Measurements from ENCODE around the gene ARG1.
"Not testable (repeated sequence)": the region's sequence is repeated elsewhere in the genome, so short reads cannot be mapped to it uniquely, and the experiment has no call there.

ARG1 gene

DNA sequence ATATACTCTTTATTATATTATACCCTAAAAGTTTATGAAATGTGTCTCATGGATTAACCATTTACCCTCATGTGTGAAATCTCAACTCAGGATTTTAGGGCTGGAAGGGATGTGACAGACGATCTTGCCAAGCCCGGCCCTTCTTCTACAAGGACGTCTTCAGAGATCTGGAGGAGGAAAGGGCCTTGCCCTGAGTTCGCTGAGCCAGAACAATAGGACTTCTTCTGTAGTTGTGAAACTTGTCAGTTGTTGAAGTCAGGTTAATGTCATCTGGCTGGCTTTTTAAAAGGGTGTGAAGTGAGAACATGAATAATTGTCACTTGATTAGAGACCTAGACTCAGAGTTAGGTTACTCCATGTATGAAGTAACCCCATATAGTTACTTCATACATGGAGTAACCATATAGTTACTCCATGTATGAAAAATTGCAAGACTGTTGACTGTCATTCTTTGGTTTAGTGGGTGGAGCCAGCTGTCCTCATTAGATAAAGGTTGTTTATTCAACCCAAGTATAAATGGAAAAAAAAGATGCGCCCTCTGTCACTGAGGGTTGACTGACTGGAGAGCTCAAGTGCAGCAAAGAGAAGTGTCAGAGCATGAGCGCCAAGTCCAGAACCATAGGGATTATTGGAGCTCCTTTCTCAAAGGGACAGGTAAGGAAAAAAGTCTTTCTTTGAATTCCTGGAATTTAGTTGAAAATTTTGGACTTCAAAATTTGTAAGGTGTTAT lies at the start of gene ARG1:
Gene ARG1 (plus strand): TSS at position 541 of the 730 bp plus-strand sequence. CDS start 57 bp downstream, at position 598.
- no peak for DNase-seq

GRCh38 chr6:131523988-131524673 lies 48.9 kb upstream of the ARG1 start:
- DNase-seq, result no peak

GRCh38 chr6:131524695-131525336 lies 48.2 kb upstream of the ARG1 start:
- no peak for DNase-seq

- not testable (repeated sequence) for DNase-seq
Observed at GRCh38 chr6:131530936-131531335, 42.1 kb upstream of the ARG1 start.

GRCh38 chr6:131531681-131532080 lies 41.3 kb upstream of the ARG1 start:
- DNase-seq, result not testable (repeated sequence)

- DNase-seq, result no peak
Observed at GRCh38 chr6:131532580-131533039, 40.4 kb upstream of the ARG1 start.

DNA sequence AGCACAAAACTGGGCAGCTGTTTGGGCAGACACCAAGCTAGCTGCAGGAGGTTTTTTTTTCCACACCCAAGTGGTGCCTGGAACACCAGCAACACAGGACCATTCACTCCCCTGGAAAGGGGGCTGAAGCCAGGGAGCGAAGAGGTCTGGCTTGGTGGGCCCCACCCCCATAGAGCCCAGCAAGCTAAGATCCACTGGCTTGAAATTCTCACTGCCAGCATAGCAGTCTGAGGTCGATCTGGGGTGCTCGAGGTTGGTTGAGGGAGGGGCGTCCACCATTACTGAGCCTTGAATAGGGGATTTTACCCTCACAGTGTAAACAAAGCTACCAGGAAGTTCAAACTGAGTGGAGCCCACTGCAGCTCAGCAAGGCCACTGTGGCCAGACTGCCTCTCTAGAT lies 34.4 kb upstream of the ARG1 start:
- DNase-seq, result not testable (repeated sequence)

DNA sequence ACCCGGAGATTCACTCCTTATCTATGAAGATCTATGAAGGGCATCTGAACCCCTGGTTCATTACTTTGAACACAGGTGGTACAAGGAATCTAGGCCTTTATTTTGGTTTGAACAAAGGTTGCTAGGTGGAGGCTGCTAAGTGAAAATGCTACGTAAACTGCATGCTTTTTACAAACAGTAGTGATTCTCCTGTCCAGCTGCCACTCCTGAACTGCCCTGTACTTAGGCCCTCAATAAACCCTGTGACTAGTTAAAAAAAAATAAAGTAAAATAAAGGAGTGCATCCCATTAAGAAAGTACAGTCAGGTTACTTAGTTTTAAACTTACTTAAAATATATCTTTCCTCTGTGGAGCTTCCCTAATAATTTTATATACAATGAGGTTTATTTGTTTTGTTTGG lies 27.7 kb upstream of the ARG1 start:
- DNase-seq, result no peak

DNA sequence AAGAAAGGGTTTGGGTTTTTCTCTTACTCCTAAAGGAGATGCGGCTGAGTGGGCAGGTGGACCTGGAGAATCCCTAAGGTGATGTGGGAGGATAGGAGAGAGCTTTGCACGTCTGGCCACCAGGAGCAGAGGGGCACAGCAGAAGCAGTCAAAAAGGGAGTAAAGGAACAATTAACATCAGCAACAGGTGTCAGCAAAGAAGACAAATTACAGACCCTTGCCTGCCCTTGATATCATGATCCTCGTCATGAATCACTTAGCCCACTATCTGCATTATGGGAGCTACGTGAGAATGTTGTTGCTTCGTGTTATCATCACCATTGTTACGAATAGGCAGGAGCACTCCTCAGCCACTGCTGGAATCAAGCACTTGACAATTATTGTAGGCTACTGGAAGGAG lies 25.5 kb upstream of the ARG1 start:
- no peak for DNase-seq

GRCh38 chr6:131548441-131548840 lies 24.6 kb upstream of the ARG1 start:
- DNase-seq, result no peak

GRCh38 chr6:131549811-131550210 lies 23.2 kb upstream of the ARG1 start:
- no peak for DNase-seq

- no peak for DNase-seq
Observed at GRCh38 chr6:131551902-131552301, 21.1 kb upstream of the ARG1 start.

DNA sequence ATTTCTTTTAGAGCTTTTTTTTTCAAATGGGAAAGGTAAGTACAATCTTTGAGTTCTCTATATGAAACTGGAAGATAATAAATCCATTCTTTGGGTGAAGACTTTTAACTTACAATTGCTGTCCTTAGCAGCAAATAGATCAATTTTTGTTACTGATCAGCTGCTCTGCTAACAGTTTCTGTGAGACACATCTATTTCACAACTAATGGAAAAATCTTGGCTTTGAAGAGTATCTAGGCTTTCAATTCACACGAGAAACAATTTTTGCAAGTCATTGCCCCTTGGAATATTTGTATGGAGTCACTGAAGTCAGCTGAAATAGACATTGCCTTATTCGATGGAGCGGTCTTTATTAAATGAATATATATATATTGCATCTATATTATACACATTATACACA lies 20.5 kb upstream of the ARG1 start:
- DNase-seq, result no peak

- no peak for DNase-seq
Observed at GRCh38 chr6:131555992-131556391, 17.0 kb upstream of the ARG1 start.

DNA sequence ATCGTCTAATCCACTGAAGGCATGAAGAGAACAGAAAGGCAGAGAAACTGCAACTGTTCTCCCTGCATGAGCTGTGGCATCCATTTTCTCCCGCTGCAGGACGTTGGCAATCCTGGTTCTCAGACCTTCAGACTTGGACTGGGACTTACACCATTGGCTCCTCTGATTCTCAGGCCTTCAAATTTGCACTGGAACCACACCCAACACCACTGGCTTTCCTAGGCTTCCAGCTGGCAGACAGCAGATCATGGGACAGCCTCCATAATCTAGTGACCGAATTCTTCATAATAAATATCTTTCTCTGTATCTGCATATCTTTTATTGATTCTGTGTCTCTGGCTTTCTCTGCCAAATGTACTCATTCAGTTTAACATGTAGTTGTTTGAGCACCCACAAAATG lies 14.1 kb upstream of the ARG1 start:
- DNase-seq, result no peak

DNA sequence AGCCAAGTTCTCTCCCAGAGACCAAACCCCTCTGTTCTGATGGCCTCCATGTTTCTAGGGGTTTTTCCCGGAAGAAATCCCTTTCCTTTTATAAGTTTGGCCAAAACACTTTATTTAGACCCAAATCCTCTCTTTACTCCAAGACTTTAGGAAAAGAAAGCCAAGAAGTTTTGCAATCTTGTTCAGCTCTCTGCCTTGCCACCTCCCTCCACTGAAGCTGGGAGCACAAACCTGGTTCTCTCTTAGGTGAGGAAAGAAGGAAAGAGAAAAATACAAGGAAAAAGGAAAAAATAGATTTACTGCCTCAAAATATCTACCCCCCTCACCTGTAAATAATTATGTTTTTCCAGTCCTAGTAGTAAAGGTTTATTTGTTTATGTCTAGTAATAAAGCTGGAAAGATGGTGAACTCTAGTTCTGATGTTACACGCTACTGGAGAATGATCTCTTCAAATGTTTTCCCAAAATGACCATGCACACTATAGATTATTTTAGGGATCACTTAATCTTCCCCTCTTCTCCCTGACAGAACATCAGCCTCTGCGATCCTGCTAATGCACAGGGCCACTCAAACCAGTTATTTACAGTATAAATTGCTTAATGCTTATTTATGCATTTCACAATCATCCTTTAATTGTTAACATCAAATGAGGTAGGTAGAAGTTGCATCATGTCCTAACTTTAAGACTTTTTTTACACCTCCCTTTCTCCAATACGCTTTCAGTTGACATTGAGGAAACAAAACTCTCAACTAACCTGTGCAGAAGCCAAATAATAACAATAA lies 10.9 kb upstream of the ARG1 start:
- DNase-seq, result no peak

- no peak for DNase-seq
Observed at GRCh38 chr6:131565056-131565455, 8.0 kb upstream of the ARG1 start.

DNA sequence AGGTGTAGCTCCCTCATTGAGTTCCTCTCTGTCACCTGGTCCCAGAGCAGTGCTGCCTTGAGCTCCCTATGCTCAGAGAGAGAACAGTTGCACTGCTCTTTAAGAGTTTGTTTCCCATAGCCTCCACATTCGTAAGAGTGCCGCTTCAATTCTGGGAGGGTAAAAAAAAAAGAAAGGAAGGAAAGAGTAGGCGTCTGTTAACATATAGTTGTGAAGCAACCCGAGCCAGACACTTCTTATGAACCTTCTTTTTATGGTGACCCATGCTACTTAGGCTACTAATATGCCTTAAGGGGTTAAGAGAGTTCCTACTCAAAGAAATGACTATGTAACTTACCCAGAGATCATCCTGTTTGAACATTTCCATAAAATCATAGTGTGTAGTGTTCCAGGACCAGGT lies 4.3 kb upstream of the ARG1 start:
- no peak for DNase-seq

GRCh38 chr6:131574133-131574532 lies 1.1 kb downstream of the ARG1 start:
- DNase-seq, result no peak

- no peak for DNase-seq
Observed at GRCh38 chr6:131574686-131575085, 1.7 kb downstream of the ARG1 start.

- DNase-seq, result no peak
Observed at GRCh38 chr6:131575834-131576478, 2.9 kb downstream of the ARG1 start.

DNA sequence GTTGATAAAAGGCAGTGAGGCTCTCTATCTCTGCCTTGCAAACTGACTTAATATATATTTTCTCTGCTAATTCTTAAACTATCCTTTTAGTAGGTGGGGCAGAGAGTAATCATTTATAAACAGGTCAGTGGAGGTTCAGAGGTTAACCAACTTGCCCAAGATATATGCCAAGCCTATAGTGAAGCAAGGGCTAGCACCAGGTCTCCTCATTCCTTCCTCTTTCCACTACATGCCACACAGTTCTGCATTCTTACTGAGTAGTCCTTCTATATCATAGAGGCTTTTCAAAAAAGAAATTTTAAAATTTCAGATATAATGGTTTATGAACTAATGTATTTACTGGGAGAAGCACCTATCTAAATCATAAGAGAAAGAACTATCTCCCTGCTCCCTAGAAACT lies 8.5 kb downstream of the ARG1 start:
- no peak for DNase-seq

DNA sequence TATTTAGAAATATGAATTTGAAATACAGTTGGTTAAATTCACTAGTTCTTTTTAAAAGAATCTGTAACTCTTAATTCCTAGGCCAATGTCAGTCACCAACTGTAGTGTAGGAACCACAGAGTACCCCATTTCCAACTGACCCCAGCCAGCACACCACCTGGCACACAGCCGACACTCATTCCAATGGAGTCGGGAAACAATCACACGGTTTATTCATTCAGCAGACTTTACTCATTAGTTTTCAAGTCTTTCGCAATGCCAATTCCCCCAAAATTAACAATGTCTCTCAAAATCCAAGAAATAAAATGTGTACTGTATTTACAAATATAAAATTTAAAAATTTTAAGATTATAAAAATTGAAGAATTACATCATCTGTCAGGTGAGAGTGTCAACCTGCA lies 13.5 kb downstream of the ARG1 start:
- no peak for DNase-seq

Data from islet precursor cell (in vitro differentiated cells).